ENCODE results near the gene PTPRM.

Gene PTPRM

DNA sequence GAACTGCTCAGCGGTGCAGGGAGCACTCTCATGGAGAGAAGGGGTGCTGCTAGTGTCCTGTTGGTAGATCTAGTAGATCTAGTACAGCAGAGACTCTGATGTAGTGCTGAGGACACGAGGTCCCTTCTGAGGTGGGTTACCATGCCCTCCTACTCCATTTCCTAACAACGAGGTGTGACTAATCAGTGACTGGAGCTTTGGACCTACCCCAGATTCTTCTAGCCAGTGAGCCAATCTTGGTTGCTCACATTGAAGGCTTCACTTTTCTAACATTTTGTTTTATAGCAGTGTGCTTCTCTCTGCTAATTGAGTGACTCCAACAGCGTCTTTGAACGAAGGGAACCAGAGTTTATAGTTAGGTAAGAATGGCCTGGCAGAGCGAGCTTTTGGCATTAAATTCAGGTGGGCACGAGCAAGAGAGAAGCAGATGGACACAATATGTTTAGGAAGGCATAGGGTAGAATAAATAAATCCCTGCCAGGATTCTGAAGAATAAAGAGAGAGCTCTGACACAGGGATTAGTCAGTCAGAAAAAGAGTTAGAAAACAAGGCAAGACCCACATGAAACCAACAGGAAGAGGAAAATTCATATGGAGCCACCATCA is 736.1 kb downstream of the PTPRM start:
- no peak for DNase-seq

DNA sequence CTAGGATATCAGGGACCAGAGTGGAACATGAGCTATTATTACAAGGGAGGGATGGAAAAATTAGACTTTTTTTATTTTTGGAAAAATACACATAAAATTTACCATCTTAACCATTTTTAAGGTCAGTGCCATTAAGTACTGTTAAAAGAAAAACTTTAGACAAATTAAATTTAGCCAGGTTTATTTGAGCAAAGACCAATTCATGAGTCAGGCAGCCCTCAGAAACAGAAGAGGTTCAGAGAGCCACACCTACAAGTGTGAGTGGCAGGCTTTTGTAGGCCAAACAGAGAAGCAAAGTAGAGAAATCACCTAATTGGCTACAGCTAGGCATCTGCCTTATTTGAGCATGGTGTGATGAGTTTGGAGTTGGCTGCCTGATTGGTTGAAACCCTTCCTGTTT is 740.8 kb downstream of the PTPRM start:
- DNase-seq, result no peak

DNA sequence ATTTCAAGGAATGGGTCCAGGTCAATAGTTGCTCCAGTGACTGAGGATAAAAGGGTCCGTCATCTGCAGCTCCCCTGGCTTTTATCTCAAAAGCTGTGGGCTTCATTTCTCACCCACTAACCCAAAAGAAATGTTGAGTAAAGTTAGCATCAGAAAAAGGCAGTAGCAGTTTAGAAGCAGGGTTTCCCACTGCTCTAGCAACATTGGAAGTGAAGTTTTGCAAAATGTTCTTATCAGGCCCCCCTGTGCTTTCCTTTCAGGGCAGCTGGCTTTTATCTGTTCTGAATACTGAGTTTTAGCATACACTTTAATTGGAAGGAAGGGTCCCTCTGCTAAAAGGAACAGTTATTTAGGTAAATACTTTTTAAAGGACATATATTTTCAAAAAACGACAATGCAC is 745.9 kb downstream of the PTPRM start:
- DNase-seq, result no peak

DNA sequence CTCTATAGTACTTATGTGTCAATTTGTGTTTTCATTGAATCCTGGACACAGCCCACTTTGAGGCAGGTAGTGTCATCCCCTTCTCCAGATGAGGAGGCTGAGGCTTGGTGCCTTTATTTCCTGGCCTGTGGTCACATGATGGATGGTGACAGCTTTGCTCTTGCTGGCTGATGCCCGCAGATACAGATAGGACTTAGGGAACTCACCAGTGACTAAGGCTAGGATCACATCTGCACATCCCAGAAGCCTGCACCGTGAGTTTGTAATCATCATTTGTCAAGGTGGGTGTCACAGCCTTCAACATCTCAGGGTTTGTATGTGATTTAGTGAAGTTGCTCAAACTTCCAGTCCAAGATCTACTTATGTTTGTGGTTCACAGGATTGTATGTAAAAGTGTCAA is 747.0 kb downstream of the PTPRM start:
- DNase-seq, result no peak

DNA sequence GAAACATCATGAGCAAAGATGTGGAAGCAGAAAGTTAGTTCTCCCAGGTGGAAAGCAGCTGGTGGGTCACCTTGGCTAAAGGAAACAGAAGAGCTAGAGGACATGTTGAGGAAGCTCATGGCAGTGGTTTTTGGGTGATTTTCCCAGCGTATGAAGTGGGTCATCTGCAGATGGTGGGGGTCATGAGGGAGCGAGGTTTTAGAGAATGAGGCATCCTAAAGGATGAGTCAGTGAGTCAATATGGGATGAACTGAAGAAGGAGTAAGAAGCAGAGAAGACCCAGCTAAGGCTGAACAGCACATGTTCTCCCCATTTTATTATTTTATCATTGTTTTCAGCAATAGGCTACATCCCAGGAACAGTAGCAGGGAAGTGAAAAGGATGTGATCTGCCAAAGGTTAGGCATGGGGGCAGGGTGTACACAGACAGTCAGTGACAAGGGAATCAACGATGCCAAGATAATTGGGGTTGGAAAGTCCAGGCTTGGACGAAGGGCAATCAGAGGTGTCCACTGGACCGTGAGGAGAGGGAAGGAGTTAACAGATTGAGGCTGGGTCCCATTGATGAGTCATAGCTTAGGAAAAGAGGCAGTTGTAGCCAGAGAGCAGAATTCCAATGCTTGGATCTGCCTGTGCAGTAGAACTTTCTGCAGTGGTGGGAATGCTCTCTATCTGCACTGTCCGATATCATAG is 752.8 kb downstream of the PTPRM start:
- DNase-seq, result no peak

DNA sequence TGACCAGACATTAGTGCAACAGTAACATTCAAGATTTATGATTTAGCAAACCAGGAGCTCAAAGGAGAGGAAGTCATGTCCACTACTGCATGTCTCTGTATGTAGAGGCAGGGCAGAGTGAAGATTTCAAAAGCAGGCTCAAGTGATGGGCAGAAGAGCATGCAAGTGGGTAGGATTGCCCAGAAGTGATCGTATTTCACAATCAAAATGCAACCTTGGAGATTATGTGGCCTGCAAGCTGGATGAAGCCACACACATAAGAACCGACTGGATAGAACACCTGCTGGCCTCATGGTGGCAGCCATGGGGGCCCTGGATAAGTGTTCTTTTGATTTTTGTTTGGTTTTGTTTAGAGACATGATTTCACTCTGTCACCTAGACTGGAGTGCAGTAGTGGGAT is 755.4 kb downstream of the PTPRM start:
- DNase-seq, result no peak

DNA sequence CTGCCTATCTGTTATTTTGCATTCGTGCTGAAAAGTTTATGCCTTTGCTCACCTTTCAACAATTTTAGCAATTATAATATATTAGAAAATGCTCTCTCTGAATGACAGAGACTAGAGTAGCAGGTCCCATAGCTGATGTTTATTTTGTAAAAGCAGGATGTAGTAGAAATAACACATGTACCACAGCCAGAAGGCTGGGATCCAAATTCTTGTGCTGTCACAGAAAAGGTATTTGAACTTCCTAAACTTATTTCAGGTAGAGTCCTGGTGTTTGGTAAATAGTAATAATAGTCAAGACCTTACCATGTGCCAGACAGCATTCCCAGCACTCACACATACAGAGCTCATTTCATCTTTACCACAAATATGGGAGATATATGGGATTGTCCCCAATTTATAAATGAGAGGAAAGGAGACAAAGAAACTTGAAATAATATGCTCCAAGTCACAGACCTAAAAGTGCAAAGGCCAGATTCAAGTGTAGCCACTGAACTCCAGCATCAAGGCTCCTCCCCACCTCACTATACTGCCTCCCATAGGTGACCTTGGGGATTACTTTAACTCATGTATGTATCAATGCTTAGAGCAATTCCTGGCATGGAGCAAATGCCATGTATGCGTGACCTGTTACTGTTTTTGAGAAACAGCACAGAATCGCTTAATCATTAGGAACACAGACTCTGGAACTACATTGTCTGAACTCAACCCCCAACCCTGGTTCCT is 757.4 kb downstream of the PTPRM start:
- DNase-seq, result no peak

DNA sequence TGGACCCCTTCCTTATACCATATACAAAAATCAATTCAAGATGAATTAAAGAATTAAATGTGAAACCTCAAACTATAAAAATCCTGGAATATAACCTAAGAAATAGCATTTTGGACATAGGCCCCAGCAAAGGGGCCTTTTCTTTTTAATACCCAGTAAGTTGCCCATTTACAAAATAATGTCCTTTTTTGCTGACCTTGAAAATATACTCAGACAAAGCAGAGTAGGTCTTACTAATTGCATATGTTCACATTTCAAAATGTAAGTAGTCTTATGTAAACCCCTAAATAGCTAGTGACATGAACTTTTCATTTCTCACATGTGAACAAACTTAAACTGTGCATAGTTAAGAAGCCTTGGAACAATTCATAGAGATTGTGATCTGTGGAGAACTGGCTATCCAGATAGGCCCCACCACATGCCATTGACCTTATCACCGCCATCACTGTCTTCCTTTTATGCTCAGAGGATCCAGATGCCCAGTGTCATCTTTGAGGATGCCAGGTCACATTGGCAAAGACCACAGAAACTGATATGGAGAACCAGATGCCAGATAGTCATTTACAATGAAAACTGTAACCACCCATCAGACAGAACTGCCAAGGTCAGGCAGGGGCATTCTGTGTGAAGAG is 759.8 kb downstream of the PTPRM start:
- no peak for DNase-seq

DNA sequence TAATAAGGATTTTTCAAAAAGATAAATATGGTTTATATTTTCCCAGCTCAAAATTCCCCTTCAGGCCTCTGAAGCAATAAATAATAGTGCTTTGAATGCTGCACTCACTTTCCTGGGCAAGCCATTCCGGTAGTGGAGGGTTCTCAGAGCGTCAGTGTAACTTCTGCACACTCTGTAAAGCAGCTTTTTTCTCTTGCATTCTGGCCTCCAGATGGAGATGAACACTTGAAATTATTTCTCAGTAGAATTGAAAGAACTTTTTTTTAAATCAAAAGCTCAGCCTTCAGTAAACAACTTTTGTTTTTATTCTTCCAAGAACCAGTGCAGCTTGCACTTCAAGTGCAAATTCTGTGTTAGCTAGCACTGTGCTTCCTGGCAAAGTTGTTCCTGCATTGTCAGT is 761.0 kb downstream of the PTPRM start:
- no peak for DNase-seq

DNA sequence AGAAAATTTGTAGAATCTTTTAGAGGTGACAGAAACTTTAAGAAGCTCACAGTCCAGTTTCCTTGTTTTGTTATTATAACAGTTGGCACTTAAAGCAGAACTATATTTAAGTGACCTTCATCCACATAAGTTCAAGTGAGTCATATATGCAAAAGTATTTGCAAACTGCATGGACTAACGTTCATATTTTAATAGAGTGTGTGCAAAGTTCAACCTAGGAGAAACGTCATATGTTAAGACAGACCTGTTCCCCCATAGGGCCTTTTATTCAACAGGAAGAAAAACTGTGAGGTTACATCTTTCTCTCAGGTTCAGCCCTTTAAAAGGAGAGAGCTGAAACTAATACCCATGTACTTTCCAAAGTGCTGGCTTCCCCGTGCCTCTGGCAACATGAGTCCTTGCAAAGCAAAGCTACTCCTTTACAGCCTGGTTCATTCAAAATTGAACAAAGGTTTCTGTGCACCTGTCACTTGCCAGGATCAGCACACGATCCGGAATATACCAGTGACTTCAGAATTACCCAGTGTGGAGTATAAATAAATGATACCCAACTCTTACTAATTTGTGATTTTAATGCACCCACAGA is 762.2 kb downstream of the PTPRM start:
- DNase-seq, result no peak

DNA sequence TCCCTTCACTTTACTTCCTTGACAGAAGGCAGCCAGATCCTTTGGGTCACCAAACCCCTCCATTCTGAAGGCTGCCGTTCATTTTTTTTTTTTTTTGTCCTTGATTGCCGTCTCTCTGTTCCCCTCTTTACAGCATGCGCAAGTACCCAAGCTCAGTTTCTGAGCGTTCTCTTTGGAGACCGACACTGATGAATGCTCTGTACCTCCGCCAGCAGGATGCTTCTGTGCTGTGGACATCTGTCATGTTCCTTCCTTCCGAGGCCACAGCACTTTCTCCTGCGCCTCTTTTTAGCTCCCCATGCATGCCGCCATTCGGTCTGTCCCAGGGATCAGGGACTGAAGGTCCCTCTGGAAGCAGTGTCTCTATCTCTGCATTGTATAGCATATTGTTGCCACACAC is 763.5 kb downstream of the PTPRM start:
- no peak for DNase-seq

DNA sequence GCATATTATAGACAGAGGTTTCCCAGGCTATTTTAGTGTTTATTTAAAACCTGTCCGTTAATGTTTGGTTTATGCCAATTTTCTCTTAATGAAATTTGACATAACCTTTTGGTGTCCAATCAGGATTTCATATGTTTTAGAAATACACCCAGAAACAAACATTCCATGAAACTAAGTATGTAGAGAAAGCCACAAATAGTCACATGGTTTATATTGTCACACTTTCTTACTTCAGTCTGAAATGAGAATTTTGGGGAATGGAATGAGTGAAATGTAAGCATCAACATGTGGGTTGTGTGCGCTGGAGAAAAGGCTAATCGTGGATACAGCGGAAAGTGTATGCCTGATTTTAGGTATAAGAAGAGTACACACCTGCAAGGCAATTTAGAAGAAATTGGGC is 765.2 kb downstream of the PTPRM start:
- no peak for DNase-seq

DNA sequence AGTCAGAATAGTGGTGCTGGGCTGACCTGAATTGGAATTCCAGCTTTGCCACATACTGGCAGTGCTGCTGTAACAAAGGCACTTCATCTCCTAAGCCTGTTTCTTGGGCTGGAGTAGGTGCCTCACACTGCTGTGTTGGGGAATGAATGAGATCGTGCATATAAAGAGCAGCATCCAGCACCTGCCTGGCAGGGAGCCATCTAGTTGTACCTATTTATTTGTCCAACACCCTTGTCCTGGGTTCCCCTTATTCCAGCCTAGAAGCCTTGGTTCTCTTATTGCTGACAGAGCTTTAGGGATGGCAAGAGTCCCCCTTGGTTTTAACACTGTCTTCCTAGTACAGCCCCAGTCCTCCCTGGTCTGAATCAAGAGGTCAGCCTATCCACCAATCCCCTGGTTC is 766.8 kb downstream of the PTPRM start:
- DNase-seq, result no peak

DNA sequence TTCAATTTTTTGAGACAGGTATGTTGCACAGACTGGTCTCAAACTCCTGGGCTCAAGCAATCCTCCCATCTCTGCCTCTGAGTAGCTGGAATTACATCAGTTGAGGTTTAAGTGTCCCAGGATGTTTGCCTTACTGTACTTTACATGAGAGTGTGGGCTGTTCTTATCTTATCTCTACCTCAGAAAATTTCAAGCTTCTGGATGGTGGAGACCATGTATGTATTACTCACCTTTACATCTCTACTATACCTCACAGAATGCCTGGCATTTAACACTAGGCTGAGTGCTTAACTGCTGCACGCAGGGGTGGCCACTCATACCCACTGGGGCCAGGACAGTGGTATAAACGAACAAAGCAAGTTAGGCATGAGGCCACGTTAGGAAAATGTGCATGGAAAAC is 770.1 kb downstream of the PTPRM start:
- DNase-seq, result no peak

DNA sequence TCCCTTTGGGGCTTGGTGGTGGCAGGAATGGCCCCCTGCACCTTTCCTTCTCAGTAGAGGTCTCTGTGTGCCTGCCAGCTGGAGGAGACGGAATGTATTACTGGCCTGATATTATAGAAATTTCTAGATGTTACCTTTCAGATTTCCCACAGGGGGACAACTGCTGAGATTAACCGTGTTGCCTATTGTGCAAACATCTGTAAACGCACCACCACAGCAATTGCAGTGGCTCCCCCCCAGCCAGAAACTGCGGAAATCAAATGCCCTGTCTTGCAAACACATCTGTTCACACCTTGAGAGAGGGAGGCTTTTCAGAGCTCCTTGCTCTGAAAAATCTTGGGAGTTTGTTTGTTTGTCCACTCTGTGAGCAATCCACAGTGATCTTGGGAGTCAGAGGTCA is 772.1 kb downstream of the PTPRM start:
- no peak for DNase-seq

DNA sequence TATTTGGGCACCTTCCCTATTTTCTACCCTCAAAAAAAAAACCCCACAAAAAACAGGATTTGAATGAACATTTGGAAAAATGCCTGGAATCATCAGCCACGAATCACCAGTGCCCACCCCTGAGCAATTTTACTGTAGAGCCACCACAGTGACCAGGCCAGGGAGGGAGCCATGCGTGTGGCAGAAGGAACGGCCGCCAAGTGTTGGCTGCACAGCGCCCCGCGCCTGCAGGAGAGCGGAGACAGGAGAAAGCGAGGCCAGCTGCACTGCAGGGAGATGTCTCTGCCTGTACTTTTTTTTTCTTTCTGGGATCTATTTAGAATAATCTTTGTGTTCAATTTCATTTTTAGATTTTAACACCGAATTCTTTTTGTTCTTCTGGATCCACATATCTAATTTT is 772.8 kb downstream of the PTPRM start:
- peak in 27 of 51 donors; percentile 2 to 44 (median 21) for DNase-seq

DNA sequence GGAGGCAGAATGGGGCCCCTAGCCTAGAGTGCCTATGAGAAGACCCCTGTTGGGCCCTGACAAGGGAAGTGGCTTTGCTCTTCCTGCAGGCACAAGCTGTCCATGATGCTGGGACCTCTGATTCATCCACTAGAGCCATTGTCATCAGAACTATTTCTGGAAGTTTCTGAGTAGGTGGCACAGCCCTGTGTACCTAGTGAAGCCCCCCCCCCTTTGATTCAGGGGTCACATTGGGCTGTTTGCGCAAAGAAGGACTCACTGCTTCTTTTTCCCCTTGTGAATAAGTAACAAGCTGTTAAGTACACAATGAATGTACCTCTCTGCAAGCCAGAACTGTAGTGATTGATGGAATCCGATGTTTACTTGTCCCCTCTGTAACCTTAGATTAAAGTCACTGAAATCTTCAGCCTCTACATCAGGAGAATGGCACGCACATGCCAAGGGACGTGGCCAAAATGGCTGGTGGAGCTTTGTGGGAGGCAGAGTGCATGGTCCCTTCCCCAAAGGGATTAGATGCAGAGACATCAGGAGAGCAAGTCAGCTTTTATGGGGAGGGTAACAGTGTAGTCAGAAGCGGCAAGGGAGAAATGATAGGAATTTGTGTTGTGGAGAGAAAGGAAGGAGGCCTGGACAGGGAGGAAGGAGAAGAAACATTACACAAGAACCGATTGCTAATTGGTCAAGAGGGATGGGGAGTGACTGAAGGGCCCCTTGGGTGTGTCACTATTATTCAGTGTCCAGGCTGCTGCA is 774.5 kb downstream of the PTPRM start:
- no peak for DNase-seq

DNA sequence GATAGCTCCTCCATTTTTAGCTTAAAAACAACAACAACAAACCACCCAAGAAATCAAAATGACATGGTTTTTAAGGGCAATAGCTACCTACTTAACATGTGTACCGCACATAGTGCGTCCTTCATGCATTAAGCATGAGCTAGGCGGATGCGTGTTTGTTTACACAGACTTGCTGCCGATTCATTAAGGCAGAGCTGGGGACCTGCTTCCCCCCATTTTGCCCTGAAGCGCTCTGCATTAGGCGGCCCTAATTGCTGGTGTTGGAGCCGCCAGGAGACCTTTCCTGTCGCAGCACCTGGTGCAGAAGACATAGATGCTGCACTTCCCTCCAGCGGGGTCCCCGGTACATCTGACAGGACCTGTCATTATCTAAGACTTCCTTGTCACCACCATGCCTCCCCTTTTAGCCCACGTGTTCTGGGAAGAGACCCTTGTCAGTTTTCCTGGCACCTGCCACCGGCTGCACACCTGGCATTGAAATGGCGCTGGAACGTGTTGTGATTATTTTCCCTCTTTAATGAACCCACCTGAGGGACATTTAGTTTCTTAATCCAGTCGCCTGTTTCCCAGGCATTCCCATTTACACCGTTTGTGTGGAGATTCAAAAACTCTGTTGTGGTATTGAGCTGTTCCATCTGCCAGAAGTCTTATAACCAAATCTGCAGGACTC is 781.1 kb downstream of the PTPRM start:
- no peak for DNase-seq

DNA sequence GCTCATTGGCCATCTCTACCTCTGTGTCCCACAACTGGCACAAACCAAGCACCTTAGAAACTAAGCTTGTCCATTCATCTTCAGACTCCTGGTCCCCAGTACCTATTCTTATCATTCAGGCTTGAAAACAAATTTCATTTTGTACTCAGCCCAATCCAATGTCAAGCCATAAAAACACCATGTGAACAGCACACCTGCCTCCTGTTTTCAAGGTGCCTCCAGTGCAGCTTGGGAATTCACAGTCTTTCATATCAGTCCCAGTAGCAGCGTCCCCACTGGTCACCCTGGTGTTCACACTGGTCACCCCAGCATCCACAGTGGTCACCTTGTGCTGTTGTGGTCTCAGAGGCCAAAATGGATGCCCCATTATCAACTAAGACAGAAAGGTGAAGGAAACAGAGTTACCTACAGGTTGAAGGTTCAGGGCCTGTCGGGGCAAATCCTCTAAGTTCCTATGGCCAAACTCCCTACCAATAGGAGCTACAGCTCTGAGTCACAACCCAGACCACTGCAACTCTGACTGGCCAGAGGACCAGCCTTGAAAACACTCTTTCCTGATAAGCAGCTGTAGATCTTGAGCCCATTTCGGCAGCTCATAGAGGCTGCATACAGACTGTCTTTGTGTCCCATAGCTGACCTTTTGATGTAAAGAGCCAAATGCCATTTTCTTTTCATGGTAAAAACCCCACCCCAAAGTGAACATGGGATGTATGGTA is 782.6 kb downstream of the PTPRM start:
- no peak for DNase-seq

DNA sequence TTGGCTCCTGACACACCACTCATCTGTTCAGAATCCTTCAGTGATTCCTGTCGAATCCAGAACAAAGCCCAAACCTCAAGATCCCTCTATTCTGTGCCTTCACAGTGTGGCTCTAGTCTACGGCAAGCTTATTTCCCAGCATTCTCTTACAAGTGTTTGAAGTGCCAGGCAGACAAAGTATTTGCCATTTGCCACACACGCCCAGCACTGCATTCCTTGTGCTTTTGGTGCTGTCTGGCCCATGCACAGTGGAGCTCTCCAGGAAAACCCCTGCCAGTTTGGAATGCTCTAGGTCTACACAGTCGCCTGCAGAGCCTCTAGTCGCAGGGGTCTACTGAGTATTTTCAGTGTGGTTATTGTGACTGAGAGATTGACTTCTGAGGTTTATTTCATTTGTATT is 783.5 kb downstream of the PTPRM start:
- no peak for DNase-seq

All from hypothalamus (tissue), 51 donors.